Activated CD4-positive, alpha-beta T cell treated with anti-CD3 and anti-CD28 coated beads for 1 hour (primary cell): ENCODE results near the gene TTC28.
"Not testable (repeated sequence)": the region's sequence is repeated elsewhere in the genome, so short reads cannot be mapped to it uniquely, and the experiment has no call there.

Experiments used
- DNase-seq: peaks from one replicate; pipeline ENCODE4 v3.0.0-alpha.2; 2020

The TTC28 gene

DNA sequence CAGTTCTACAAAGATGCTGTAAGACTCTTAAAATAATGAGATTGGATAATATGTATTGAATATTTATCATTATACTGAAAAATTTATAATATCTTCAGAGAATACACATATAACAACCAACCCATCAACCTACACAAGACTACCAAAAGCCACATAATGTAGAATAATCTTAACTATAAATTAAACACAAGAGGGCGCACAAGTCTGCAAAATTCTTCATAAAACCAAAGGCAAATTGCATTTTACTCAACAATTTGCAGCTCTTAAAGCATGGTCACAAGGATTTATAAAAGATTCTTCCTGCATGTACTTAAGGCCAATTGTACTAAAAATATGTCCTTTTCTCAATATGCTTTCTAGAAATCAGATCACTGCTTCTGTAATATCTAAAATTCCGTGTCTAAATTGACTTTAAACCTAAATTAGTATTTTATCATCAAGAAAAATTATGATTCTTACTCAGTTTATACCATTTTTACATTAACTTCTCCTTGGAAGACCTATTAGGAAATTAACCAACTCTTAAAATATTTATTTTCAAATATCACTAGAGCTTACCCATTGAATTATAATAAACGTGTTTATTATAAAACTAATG lies 79.0 kb downstream of the TTC28 start:
- DNase-seq = no peak

DNA sequence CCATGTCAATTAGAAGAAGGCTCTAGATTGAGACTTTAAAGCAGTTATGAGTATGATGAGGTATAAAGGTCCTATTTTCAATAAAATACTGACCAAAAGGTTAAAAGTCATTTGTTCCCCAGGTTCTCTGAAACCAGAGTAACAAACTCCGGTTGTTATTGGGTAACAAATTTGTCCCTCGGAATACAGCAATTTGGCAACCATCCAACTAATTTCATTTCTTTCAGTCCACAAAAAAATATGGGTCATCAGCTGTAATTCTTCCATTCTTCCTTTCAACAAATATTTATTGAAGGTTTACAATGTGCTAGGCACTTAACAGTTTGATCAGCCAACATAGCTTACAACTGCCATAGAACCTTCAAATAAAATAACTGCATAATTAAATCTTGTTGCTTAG lies 79.9 kb downstream of the TTC28 start:
- no peak for DNase-seq

DNA sequence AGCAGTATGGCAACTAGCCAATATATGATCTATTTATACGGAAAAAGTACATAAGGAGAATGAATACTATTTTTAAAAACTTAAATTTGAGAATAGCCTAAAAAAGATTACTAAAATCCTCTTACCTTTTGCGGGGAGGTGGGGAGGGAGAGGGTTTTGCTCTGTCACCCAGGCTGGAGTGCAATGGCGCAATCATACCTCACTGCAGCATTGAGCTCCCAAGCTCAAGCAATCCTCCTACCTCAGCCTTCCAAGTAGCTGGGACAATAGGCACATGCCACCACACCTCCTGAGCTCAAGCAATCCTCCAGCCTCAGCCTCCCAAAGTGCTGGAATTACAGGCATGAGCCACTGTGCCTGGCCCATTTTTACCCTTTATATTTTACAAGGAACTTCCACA lies 82.0 kb downstream of the TTC28 start:
- DNase-seq = no peak

DNA sequence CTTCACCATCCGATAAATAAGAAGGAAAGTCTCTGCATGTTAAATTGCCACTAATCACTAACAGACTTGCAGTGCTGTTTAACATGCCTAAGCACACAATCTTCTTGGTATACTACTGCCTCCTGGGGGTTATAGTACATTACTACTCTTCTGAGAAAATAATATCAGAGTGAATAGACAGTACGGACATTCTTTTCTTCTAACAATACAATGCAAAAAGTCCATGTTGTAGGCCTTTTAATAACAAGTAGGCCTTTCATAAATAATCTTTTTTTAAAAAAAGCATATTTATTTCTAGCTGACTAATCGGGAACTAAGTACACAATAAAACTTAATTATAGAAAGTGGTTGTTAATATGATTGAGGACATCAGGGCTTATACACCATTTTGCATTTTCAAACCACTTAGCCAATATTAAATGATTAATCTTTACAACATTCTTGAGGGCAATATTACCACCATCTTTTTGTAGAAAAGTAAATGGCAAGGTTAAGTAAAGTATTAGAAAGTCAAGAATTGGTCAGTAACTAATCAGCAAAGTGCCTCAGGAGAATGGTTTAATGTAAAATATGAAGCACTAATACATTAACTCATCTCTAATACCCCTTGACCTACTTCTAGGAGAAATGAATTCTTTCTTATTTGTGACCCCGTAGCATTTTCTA lies 84.7 kb downstream of the TTC28 start:
- DNase-seq = no peak

DNA sequence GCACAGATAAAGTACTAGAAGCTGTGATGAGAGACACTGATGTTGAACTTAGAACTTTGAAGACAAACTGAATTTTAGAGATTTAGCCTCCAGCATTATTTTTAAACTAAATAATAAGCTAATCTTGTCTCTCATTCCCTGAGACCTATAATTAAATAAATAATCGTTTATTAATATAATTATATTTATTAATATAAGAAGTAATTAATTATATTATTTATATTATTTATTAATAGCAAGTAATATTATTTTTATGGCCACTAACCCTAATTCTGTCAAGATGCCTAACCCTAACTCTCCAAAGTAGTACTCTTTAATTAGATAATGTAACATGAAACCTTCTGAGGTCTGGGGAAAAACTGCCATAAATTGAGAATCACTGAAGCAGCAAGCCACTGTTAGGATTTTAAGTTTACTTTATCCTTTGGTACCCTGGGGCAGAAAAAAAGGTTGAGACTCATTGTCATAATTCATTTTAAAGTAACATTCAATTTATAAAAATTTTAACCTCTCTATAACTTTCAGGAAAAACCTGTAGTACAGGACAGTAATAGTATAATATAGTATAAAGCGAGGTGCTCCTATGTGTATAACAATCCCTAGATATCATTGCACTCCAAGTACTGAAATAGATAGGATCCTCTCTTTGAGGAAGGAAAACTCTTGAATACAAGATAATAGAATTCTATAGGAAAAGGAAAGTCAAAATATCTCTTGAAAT lies 85.4 kb downstream of the TTC28 start:
- no peak for DNase-seq

DNA sequence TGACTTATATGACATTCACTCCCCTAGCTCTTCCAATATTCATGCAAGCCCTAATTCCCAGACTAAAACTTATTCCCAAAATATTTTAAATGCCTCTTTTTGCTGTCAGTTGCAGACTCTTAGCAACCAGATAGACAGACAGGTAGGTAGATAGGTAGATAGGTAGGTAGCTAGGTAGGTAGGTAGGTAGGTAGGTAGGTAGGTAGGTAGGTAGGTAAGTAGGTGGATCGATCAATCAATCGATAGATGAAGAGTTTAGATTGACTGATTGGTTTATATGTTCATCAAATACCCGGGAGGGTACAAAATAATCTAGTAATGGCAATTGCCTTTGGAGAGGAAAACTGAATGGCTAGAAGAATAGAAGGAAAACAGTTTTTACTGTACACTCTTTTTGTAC lies 86.3 kb downstream of the TTC28 start:
- no peak for DNase-seq

DNA sequence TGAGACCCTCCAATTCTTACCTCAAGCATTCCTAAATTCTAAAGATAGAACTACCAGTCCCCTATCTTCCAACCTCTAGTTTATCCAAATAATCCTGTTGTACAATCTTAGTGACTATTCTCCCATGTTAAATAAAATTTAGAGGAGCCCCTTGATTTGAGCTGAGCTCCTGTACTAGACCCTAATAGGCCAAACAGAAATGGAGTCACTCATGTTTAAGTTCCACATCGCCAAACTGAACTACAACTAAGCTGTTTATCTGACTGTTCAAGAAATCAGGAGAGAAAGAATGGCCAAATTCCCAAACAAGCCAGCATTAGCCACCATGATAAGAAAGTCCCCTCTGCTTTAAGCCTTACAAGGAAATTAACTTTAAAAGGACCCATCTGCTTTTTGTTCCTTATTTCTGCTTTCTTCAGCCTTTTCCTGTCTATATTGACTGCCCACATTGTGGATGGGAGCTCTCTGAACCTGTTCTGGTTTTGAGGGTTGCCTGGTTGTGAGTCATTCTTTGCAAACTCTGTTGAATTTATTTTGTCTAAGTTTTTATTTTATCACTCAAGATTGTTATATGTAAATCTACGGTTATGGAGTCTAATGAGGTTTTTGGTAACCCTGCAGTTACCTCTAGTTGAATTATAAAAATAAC lies 90.4 kb downstream of the TTC28 start:
- no peak for DNase-seq

DNA sequence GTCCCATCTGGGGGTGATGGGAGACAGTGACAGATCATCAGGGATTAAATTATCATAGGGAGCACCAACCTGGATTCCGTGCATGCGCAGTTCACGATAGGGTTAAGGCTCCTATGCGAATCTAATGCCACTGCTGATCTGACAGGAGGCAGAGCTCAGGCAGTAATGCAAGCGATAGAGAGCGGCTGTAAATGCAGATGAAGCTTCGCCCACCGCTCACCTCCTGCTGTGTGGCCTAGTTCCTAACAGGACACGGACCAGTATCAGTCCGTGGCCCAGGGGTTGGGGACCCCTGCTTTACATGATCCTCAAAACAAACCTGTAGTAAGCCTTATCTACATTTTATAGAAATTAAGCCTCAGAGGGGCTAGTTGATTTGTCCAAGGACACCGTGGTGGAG lies 94.3 kb downstream of the TTC28 start:
- no peak for DNase-seq

DNA sequence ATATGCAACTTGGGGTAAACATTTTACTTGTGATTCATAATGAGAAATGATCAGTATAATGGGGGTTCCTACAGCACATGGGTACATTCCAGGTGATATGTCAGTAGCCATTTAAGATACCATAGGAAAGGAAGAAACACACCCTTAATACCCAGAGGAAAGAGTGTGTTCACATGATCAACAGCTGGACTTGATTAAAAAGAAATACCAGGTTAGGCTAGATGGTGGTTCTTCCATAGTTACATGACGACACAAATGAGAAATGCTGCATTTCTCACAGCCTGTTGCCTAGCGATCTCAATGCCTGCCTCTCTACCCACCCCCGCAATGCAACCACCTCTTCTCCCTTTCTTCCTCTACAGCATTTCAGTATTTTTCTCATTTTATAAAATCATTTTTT lies 96.8 kb downstream of the TTC28 start:
- no peak for DNase-seq

DNA sequence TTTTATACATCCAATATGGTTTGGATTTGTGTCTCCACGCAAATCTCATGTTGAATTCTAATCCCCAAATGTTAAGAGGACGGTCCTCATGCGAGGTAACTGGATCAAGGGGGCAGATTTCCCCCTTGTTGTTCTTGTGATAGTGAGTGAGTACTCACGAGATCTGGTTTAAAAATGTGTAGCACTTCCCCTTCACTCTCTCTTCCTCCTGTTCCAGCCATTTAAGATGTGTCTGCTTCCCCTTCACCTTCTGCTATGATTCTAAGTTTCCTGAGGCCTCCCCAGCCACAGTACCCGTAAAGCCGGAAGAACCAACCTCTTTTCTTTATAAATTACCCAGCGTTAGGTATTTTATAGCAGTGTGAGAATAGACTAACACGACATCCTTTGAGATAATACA lies 98.6 kb downstream of the TTC28 start:
- DNase-seq = no peak

DNA sequence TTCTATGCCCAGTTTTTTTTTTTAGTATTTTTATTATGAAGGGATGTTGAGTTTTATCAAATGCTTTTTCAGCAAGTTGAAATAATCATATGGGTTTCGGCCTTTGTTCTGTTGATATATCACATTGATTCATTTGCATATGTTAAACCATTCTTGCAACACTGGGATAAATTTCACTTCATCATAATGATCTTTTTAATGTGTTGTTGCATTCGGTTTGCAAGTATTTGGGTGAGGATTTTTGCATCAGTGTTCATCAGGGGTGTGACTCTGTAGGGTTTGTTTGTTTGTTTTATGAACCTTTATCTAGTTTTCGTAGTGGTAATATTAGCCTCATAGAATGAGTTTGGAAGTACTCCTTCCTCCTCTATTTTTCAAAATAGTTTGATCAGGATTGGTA lies 103.5 kb downstream of the TTC28 start:
- DNase-seq = no peak

DNA sequence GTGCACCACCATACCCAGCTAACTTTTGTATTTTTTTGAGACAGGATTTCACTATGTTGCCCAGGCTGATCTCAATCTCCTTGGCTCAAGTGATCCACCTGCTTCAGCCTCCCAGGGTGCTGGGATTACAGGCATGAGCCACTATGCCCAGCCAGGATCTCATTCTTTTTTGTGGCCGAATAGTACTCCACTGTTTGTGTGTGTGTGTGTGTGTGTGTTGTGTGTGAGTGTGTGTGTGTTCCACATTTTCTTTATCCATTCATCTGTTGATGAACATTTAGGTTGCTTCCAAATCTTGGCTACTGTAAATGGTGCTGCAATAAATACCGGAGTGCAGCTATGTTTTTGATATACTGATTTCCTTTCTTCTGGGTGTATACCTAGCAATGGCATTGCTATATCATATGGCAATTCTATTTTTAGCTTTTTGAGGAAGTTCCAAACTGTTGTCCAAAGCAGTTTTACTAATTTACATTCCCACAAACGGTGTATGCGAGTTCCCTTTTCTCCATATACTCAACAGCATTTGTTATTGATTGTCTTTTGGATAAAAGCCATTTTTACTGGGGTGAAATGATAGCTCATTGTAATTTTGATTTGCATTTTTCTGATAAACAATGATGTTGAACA lies 105.4 kb downstream of the TTC28 start:
- DNase-seq = no peak

DNA sequence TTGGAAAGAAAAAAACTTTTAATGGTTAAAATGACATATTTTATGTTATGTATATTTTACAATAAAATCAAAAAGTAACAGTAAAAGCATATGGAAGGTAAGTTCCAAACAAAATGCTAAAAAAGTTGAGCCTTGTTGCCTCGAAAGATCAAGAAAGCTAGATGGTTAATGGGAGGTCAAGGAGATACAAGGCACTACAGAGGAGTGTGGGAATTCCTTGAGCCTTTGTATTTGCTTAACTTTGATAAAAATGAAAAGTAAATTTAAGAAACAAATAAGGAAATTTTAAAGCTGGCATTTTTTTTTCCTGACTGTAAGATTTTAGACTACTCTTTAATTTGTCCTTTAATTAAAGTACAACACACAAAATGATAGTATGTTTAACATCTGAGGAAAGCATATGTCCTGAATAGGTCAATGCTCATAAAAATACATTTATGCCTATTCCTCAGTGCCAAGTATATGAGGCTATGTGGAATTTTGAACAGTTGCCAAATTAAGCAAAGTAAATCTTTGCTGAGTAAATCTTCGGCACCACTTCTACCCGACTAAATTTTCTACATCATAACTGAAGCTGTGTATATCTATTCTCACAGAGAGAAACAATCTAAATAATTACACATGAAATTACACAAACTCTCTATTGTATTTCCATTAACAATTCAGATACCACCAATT lies 108.8 kb downstream of the TTC28 start:
- DNase-seq = no peak

DNA sequence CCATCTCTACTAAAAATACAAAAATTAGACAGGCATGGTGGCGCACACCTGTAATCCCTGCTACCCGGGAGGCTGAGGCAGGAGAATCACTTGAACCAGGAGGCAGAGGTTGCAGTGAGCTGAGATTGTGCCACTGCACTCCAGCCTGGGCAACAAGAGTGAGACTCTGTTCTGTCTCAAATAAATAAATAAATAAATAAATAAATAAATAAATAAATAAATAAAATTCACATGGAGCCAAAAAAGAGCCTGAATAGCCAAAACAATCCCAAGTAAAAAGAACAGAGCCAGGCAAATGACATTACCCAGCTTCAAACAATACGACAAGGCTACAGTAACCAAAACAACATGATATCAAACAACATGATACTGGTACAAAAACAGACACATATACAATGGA lies 110.7 kb downstream of the TTC28 start:
- DNase-seq = not testable (repeated sequence)

DNA sequence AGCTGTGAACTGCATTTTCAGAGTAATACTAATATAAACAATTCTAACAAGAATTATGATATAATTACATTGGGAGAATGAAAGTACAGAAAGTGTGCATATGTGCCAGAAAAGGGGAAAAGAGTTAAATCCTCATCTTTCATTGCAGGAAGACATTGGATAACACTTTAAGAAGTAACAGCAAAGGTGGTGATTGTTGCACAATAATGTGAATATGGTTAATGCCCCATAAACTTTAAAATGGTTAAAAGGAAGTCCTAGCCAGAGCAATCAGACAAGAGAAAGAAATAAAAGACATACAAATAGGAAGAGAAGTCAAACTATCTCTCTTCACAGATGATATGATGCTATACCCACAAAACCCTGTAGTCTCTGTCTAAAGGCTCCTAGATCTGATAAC lies 111.5 kb downstream of the TTC28 start:
- DNase-seq = no peak

DNA sequence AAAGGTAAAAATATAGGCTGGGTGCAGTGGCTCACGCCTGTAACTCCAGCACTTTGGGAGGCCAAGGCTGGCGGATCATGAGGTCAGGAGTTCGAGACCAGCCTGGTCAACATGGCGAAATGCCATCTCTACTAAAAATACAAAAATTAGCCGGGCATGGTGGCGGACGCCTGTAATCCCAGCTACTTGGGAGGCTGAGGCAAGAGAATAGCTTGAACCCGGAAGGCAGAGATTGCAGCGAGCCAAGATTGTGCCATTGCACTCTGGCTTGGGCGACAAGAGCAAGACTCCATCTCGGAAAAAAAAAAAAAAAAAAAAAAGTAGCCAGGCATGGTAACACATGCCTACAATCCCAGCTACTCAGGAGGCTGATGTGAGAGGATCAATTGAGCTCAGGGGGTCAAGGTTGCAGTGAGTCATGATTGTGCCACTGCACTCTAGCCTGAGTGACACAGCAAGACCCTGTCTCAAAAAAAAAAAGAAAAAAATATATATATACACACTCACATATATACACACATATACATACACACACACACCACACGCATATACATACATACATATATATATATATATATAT lies 112.6 kb downstream of the TTC28 start:
- not testable (repeated sequence) for DNase-seq

DNA sequence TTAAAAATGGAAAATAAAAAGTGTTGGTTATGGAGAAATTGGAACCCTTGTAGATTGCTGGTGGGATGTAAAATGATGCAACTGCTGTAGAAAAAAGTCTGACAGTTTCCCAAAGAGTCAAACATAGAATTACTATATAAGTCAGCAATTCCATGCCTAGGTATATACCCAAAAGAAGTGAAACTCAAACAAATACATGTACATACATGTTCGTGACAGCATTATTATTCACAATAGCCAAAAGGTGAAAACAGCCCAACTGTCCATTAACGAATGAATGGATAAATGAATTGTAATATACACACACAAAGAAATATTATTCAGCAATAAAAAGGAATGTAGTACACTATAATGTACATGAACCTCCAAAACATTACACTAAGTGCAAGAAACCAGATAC lies 116.0 kb downstream of the TTC28 start:
- DNase-seq = no peak

DNA sequence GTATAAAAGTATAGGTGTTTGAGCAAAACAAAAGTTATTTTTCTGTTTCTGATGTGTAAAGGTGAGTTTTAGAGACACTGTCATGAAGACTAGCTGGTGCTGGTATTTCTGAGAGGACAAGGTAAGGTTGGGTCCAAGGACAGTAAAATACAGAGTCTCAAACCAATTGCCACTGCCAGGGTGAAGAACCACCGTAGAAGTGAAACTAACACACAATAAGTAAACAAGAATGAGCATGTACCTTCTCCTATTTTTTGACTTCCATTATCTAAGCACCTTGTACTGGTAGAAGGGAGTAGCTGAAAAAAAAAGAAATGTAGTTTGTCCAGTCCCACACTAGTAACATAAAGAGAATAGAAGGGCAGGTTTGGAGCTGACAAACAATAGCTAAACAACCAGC lies 117.3 kb downstream of the TTC28 start:
- no peak for DNase-seq

DNA sequence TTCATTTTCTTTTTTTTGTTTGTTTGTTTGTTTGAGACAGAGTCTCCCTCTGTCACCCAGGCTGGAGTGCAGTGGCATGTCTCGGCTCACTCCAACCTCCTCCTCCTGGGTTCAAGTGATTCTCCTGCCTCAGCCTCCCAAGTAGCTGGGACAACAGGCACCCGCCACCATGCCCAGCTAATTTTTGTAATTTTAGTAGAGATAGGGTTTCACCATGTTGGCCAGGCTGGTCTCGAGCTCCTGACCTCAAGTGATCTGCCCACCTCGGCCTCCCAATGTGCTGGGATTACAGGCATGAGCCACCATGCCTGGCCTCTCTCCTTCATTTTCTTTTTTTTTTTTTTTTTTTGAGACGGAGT lies 118.9 kb downstream of the TTC28 start:
- DNase-seq = not testable (repeated sequence)

DNA sequence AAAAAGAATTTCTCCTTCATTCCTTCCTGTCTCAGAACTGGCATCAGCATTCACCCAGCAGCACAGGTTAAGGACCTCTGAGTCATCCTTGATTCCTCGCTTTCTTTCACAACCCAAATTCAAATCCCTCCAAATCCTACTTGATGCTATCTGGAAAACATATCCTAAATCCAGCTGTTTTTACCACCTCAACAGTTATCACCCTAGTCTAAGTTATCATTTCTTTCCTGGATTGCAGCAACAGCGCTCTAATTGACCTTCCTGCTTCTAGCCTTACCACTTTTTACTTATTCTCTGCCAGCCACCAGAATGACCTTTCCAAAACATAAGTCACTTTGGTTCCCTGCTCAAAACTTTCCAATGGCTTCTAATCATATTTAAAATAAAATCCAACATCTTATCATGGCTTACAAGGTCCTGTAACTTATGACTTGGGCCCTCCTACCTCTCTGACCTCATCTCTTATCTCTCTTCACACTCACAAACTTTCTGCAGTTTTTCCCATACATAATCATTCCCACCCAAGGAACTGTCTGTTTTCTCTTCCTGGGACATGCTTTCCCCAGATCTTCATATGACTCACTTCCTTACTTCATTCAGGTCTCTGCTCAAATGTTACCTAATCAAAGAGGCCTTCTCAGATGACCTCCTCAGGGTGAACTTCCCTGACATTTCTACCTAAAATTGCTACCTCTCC lies 119.4 kb downstream of the TTC28 start:
- DNase-seq = no peak

DNA sequence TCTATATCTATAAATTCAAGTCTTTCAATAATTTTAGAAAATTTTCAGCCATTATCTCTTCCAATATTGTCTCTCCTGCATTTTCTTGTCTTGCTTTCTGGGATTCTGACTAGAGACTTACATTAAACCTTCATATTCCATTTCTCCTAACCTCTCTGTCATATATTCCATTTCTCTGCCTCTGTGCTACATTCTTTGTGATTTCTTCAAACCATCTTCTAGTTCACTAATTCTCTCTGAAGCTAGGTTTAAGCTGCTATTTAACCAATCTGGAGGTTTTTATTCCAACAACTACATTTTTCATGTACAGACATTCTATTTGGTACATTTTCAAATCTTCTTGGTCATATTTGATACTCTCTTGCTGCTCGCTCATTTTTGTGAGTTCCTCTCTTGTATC lies 122.5 kb downstream of the TTC28 start:
- no peak for DNase-seq
